GM18951 (cell line): ENCODE data around the gene PPP2R1B.
"Not testable (repeated sequence)": the region's sequence is repeated elsewhere in the genome, so short reads cannot be mapped to it uniquely, and the experiment has no call there.

ENCODE experiments used
- POLR2A ChIP-seq: IDR thresholded peaks from 4 replicates; pipeline ENCODE4 v1.6.1; 2011; ENCODE audit warnings: mild to moderate bottlenecking; ENCODE audit not compliant: insufficient read length, insufficient read depth; ENCODE audit errors: extremely low read depth
- in situ Hi-C: fragments of 300-500 bp; cut with MboI; formaldehyde crosslinking; loops from one replicate; pipeline ENCODE4 v1.12.0; 2022; ENCODE audit warnings: low sequenced_read_pairs, mixed read lengths, inconsistent platforms; ENCODE audit not compliant: unreplicated experiment

Gene PPP2R1B

DNA sequence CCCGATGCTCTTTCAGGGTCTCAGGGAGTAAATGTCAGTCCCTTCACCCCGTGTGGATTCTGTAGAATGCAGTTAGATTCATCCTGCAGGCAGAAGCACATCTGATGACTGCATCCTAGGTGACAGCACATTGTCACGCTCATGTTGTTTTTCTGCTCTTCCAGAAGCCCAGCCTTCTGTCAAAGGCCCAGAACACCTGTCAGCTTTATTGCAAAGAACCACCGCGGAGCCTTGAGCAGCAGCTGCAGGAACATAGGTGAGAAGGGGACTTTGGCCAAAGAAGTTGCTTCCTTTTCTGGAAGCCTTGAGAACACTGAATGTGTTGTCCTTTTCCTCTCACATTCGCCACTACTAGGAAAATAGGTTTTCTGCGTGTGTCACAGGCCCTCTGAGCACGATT is 43.7 kb downstream of the PPP2R1B start:
- TF ChIP-seq POLR2A = no peak
- in situ Hi-C loops = no loop called here

DNA sequence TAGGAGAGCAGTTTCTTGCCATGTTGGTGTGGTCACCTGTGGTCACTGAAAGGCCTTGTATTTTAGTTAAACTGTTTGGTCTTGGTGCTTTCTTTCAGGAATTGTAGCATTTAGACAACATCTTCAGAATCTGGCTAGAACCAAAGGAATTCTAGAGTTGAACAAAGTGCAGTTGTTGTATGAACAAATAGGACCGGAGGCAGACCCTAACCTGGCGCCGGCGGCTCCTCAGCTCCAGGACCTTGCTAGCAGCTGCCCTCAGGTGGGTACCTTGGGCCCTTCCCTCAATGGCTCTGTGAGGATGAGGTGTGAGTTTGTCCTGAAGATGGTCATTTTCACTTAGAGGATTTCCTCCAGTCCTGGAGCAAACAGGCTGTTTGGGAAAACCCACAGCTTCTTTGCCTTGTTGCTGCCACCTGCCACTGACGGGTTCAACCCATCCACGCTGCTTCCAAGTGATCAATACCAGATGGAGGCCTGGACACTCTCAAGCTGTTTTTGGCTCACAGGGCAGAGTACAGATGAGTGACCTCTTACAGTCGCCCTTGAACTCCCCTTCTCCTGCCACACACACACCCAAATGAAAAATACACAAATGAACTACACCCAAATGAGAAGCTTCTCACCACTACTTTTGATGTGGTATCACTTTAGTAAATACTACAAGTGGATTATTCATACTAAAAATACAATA is 45.2 kb downstream of the PPP2R1B start:
- TF ChIP-seq POLR2A = no peak
- in situ Hi-C loops = no loop called here

DNA sequence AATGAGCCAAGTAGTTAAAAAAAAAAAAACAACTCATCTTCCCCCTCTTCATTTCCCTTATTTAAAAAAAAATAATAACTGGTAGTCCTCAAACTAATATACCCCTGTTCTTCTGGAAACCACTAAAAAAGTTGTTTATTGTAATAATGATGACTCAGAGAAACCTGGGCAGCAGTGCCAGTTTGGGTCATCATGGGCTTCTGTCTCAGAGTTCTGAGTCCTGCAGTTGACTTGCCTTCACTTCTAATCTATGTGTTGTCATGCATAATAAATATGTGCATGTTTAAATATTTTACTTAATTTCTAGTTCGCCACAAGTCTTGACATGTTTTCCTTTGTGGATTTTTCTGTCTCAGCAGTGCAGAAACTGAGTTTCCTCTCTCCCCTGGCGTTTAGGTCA is 46.8 kb downstream of the PPP2R1B start:
- in situ Hi-C loops = no loop called here

DNA sequence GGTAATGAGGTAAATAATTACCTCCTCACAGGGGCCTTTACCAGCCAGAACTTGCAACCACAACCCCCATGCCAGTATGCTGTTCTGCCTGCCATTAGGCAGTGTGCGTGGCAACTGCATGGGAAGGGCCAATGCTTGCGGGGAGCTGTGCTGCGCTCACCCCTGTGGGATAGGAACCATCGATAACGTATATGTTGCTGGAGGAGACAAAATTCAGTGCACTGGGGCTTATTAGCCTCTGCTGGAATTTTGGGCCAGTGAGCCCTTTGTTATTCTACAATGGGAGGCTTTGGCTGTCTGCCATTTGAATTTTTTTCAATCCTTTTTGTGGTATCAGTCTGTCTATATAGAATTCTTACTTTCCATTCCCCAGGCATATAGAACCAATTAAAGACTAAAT is 47.3 kb downstream of the PPP2R1B start:
- TF ChIP-seq POLR2A = no peak
- in situ Hi-C loops = no loop called here

More for the DNA sequence above, 46.8 kb downstream of the PPP2R1B start:
- TF ChIP-seq POLR2A = no peak

DNA sequence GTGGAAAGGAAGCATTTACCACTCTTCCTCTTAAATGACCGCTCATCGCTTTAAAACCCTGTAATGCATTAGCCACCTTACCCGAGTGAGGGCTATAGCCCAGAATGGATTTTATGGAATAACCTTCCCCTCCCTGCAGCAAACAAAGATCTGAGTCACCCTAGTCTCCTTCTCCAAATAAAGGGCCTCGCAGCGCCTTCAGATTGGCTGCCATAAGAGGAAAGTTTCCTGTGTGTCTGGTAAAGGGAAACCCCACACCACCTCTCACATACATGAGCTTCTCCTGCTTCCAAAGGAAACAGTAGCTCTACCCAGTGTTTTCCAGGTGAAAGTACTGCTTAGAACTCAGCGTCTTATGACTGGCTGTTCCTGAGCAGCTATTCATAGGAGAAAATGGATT is 47.8 kb downstream of the PPP2R1B start:
- TF ChIP-seq POLR2A = no peak
- in situ Hi-C loops = no loop called here

DNA sequence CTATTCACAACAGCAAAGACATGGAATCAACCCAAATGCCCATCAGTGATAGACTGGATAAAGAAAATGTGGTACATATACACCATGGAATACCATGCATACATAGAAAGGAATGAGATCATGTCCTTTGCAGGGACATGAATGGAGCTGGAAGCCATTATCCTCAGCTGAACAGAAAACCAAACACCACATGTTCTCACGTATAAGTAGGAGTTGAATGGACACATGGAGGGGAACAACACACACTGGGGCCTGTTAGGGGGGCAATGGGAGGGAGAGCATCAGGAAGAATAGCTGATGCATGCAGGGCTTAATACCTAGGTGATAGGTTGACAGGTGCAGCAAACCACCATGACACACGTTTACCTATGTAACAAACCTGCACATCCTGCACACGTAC is 48.5 kb downstream of the PPP2R1B start:
- in situ Hi-C loops = not testable (repeated sequence)

DNA sequence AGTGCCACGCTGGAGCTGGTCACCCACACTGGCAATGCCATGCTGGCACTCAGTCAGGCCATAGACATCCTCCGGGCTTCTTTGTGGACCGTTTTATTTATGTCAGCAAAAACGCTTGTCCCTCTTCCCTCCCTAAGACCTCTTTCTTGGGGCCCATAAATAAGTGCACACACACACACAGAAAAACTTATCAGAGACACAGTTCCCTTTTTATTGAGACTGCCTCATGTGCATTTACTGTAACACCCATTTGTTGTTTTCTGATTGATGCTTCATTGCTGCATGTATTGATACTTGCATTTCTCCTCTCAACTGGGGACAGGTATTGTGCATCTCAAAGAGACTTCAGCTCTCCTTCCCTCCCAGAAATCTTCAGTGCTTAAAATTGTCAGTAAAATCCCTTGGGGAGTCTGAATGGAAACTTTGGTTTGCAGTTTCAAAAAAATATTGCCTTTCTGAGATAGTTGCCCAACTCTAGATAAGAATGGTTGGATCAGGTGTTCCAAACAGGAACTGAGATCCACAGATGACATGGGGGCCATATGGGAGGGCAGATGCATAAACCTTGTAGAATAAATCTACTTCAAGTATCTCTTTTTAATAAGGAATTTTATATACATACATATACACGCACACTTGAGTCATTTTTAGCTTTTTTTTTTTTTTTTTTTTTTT is 50.9 kb downstream of the PPP2R1B start:
- no peak for TF ChIP-seq POLR2A
- in situ Hi-C loops = no loop called here

DNA sequence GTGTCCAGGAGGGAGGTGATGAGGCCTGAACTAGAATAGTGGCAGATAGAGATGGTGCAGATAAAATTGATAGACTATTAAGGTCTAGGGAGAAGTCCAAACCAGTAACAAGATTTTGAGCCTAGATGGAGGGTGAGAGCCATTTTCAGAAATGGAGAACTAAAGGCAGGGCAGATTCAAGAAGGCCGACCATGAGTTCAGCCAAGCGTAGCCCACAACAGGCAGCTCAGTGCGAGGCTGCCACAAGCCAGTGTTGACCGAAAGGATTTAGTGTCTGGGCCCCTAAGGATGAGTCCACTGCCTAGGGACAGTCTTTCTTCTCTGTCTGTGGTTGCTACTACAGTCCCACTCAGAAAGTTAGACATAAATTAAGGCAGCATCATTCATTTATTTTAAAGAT is 51.7 kb downstream of the PPP2R1B start:
- in situ Hi-C loops = no loop called here
- TF ChIP-seq POLR2A = no peak

DNA sequence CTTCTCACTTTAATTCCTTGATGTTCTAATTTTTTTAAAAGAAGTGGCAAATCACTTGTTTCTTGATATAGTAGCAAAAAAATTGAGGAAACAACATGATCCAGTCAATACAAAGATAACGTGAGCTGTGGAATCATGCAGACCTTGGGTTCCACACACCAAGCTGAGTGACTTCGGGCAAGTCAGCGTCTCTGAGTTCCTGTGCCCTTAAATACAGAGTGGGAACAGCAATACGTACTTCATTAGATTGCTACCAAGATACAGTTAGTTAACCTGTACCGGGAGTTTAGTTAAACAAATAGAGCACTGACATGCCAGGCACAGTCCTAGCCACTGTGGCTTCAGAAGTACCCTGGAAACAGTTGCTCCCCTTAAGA is 58.5 kb downstream of the PPP2R1B start:
- TF ChIP-seq POLR2A = no peak
- in situ Hi-C loops = no loop called here

DNA sequence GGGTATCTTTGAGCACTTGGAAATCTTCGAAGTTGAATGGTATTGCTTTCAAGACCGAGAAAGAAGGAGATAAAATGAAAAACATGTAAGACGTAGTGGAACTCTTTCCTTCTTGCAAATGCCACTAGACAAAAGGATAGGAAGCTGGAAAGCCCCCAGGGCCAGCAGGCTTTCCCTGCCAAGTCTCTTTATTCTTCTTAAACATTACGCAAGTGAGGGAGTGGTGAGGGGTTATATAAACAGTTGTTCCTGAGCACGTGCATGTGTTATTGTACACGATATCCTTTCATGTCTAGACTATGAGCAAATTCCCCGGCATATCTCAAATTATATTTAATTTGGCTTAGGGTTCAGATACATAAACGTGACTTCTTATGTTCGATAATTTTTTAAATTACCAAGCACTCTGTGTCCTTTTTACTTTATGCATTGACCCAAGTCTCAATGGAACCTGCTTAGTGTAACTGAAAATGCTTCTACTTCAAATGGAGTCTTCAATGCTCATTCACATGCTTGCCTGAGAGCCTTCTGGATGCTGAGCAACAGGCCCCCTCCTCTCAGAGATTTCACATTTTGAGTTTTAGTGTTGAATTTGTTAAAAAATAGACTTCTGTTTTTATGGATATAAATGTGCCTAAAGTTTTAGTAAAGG is 59.0 kb downstream of the PPP2R1B start:
- in situ Hi-C loops = no loop called here
- TF ChIP-seq POLR2A = no peak

DNA sequence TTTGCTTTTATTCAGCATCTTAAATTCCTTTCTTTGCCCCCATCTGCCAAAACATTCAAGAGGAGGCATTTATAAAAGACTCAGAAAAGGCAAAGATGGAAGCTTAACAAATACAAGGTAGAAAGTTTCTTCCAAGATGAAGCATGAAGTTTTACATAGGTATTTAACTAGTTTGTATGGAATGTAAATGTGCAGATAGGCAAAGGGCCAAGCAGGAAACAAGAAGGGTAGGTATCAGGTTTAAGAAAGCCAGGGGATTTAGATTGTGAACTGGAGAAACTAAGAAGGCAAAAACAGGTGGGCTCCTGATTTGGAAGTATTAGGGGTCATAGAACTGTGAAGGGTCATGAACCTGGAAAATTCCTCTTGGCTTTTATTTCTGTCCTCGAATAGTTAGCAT is 62.6 kb downstream of the PPP2R1B start:
- no peak for TF ChIP-seq POLR2A
- in situ Hi-C loops = no loop called here

DNA sequence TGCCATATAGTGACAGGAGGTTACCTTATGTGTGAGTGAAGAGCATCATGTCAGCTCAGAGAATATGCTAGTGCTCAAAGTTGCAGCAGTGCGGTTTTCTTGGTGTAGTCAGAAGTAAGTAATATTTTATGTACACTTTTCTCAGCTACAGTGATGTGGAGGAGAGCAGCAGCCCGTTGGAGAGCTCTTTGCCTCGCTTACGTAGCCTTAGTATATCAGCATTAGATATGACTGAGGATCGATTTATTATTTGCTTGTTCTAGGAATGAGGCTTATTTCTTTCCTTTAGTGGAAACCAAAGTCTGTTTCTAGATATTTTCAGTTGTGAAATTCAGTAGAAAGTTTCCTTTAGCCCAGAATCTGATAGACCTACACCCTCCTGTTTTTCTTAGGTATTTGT is 63.6 kb downstream of the PPP2R1B start:
- TF ChIP-seq POLR2A = no peak
- in situ Hi-C loops = no loop called here

DNA sequence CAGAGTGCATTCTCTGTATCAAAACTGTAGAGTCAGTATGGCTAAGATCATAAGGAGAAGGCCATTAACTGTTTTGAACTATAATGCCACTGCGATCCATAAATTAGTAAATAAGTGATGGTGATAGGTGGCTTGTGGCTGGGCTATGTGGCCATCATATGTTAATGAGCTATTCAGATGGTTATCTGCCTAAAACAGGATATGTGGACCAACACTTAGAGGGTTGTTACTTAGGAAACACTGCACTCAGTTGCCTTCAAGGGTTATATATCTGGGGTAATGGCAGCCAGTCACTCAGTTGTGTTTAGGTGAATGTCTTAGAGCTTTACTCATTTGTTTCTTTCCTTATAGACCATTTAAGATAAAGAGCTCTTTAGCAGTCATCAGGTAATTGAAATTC is 66.0 kb downstream of the PPP2R1B start:
- in situ Hi-C loops = no loop called here

DNA sequence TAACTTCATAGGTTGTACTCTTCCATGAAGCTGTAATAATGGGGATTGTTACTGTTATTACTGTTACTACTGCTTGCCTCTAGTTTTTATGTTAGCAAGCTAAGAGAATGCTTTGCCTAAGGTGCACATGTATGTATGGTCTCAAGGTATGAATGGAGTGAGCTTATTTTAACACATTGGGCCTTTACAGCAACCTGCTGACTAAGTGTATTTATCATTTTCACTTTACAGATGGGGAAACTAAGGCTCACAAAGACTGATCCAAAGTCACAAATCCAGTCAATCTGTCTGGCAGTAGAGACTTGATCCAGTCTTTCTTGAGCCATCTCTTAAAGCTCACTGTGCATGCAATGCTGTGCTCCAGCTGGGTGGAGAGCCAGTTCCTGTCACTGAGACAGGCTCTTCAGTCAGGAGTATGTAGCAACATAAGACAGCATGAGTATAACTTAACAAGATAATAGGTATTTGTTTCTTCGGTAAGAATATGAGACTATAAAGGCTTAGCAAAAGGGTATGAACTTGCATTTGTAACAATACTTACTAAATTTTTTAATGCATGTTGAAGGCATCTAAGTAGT is 66.5 kb downstream of the PPP2R1B start:
- in situ Hi-C loops = loop anchor here (5.0 kb wide), 1 partner anchor 82 kb away; no protein-coding TSS in a partner anchor
- TF ChIP-seq POLR2A = no peak

More for the DNA sequence above, 66.0 kb downstream of the PPP2R1B start:
- no peak for TF ChIP-seq POLR2A
